CD4-positive, alpha-beta T cell treated with Interleukin-6 at 100 ng/mL for 8 hours (primary cell): ENCODE data around the gene PRELID3B.
"Not testable (repeated sequence)": the region's sequence is repeated elsewhere in the genome, so short reads cannot be mapped to it uniquely, and the experiment has no call there.

Experiments
- DNase-seq: peaks from one replicate; pipeline ENCODE4 v3.0.0-alpha.2; 2020; ENCODE audit warnings: mixed read lengths, low spot score

Gene PRELID3B

DNA sequence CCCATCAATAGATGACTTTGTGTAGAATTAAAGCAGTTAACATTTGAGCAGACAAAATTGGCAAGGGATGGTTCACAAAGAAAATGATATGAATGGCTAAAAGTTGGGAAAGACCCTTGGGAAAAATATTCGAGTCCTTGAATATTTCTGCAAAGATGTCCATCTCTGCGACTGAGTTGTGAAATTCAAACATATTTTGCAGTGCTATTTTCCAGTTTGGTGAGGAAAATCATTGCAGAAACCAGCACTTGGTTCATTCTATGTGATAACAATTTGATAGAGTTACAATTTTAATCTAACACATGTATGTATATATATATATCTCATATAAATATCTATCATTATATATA, 6.1 kb upstream of the PRELID3B start:
- no peak for DNase-seq

DNA sequence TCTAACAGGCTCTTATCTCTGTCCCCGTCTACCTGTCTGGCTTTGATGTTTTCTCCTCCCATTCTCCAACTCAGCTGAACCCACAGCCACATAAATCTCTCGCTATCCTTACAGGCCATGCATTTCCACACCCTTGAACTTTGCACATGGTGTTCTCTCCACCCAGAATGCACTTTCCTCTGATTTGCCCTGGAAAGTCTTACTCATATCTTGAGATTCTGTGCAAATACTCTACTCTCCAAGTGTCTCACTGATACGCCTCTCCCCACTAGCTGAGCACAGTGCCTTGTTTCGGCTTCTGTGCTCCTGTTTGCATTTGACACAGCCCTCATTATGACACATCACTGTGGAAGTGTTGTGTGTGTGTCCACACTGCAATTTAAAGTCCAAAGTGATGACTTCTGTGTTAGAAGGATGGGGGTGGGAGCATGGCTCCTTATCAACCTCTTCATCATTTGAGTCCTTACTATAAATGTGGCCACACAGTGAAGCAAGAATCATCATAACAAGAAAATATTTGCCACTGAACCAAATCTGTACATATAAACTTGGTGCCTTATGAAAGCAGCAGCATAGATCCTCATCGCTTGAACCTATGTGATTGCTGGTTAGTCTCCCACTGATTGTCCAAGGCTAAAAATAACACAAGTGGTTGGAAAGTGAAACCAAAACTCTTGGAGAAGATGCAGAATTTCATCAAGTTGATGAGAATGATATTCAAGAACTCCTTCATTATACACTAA, 5.5 kb upstream of the PRELID3B start:
- no peak for DNase-seq

DNA sequence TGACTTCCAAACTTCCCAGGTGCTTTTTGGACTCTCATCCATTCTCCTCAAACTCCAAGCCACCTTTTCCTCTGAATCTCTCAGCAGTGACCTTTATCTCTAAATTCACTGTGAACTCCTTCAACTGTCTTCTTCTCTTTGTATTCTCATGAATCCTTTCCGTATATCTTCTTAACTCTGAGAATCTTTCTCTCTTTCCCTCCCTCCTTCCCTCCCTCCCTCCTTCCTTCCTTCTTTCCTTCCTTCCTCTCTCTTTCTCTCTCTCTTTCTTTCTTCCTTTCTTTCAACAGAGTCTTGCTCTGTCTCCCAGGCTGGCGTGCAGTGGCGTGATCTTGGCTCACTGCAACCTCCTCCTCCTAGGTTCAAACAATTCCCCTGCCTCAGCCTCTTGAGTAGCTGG, 4.3 kb upstream of the PRELID3B start:
- no peak for DNase-seq

DNA sequence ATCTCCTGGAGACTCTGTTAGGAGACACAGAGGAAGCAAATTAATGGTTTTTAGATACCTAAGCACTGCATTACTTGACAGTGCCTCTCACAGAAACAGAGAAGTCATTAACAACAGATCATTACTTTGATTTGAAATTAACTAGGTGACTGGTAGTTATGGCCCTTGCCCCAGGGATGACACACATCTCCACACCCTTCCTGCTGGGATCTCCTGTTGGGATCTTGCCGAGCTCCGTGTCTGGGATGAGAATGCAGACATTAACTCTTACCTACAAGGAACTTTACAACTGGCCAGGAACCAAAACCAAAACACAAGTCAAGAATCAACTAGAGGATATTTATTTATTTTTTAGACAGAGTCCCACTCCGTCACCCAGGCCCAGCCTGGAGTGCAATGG, 2.2 kb upstream of the PRELID3B start:
- DNase-seq = no peak

DNA sequence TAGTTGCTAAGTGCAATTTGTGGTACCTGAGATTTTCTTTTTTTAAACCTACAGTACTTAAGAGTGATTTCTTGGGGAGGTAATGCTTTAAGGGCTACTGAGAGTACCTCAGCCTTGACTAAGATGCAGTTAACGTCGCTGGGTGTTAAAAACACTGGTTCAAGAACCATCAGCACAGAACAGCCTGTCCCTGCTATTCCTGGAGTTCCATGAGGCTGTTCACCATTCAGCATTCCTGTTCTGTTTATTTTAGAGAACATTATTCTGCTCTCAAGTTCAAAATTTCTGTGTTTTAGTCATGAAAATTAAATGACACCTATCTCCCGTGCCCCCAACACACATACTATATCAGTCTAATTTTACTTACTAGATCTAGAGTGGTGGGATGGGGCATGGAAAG, 1.7 kb upstream of the PRELID3B start:
- DNase-seq = no peak

DNA sequence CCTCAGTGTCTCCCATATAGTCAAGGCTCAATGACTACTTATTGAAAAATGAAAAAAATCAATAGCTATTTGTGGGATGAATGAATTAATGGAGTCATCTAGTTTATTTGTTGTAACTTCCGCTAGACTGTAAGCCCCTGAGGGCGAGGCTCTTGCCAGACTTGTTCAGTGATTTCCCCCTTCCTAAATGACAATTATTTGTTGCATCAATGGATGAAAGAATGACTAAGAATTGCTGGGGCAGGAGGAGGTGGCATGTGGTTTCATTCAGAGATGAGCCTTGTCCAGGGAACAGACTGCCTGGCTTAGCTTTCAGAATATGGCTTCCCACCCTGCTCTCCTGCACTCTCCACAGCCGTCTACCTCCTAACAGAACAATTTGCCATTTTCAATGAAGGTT, 1.1 kb upstream of the PRELID3B start:
- no peak for DNase-seq

DNA sequence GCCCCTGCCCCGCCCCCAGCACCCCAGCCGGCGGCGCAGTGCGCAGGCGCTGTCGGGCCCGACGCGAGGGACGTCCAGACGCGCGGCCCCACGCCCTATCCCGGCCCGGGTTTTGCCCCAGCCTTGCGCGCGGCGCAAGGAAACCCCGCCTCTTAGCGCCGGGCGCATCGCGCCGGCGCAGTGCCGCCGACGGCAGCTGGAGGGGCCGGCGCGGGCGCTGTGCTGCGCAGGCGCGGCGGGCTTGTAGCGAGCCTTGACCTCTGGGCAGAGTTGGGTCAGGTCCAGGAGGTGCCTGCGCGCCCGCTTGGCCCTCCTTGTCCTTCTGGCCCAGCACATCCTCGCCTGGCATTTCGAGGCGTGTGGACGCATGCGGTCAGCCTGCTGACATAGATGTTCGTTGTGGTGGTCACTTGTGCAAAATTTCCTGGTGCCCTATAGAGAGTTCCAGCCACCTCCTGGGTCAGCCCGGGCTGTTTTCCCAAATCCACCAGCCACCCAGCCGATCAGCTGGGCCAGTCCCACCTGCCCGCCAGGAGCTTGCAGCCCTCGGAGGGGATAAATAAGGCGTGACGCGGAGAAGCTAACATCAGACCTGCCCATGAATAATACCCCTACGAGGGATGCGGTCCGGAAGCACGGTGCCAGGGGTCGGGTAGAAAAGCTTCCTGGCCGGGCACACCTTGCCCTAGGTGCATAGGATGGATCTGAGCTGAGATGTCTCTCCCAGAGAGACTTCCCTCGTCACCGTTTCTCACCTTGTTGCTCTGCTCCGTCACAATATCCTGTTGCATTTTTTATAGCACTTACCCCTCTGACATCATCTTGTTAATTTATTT, 428 bp upstream of the PRELID3B start:
- DNase-seq = peak; percentile 95

DNA sequence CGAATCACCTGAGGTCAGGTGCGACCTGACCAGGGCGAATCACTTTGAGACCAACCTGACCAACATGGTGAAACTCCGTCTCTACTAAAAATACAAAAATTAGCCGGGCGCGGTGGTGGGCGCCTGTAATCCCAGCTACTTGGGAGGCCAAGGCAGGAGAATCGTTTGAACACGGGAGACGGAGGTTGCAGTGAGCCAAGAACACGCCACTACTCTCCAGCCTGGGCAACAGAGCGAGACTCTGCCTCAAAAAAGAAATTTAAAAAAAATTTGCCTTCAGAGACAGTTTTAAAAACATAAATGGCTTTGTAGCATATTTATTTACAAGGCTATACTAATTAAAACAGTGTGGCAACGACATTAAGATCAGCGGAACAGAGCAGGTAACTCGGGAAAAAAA, 1.1 kb downstream of the PRELID3B start:
- not testable (repeated sequence) for DNase-seq

DNA sequence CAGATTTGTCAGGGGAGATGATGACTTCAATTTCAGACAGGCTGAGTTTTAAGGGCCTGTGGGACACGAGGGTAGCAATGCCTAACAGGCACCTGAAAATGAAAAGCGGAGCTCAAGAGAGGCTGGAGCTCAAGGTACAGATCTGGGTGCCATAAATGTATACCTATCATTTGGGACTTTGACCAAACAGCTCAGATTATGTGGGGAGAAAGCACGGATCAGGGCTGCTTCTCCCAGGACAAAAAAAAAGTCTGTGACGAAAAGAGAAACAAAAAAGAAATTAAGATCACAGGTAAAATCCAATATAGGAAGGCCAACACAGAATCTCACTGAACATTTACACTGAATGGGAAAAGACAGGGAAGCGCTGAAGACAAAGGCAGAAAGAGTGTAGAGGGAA, 1.9 kb downstream of the PRELID3B start:
- DNase-seq = no peak

DNA sequence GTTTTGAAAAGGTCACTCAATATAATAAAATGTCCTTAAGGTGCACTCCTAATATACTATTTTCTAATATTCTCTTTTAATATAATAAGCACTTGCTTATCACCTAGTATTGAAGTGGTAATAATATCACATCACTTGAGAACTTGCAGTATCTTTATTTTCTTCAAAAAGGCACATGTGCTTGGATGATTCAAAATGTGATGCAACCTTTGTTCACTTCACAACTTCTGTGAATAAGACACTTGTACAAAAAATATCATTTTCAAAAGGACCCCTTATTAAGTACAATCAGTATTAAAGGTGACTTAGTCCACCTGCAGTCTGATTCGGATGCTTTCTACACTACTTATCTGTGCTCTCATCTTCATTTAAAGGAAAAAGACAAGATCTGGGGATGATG, 3.4 kb downstream of the PRELID3B start:
- DNase-seq = no peak

DNA sequence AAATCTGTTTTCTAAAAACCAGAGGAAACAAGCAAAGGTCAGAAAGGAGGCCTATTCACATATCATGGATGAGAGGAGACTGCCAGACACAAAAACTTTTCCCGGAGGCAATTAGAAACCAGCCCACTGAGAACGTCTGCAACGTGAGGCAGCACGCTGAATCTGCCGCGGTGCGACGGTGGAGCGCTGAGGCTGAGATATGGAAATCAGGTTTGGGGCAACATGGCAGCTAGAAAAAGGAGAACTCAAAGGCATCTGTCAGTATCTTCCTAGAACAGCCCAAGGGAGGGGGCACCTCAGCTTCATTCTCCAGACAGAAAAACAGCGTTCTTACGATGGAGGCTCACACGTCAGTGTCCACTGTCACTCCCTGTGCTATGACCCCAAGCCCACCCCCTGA, 5.2 kb downstream of the PRELID3B start:
- DNase-seq = no peak

DNA sequence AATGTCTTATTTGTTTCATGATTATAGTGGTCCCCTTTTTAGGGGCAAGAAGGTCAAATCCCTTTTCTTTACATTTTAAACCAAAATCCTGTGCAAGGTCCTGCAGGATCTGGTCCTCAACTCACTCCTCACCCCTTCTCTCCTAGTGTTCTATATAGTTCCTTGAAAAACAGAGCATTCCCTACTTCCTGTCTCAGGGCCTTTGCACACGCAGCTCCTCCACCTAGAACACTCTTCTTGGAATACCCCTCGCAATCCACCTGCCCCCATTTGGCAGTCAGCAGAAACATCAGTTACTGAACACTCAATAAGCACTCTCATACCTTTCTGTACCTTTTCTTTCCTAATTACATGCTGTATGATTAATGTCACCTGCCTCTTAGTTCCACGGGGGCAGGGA, 7.2 kb downstream of the PRELID3B start:
- no peak for DNase-seq

DNA sequence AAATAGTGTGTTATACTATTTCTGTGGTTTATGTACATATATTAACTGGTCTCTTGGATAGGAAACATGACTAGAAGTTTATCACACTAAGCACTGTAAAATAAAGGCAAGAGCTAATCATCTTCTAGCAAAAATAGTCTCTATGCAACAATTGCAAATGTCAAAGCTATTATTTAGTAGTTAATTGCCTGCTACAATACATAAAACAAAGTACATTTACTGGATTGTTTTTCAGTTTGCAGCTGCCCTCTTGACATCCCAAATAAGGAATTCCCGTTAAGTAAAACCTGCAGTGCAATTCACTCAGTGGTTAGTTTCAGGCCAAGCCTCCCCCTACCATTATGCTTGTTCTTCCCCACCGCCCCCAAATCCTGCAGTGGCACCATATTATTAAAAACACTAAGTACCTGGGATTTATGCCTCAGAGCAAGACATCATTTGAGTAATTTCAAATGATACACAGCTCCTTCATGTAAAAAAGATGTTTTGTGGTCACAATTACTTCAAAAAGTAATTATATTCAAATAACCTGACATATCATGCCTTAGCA, 8.9 kb downstream of the PRELID3B start:
- no peak for DNase-seq

DNA sequence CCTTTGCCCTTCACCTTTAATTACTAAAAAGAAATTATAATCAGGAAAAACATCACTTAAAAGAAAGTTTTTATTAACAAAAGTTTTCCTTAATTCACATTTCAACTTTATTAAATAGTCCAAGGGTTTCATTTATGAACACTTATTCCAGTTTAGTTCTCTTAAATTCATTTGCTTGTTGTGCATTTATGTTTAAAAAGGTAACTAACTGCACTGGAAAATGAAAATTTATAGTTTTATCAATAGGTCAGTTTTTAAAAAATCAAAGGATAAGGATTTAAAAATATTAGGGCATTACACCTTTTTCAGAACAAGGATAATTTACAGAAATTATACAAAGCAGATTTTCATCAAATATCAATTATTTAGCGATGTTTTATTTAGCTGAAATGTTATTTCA, 9.5 kb downstream of the PRELID3B start:
- DNase-seq = no peak

DNA sequence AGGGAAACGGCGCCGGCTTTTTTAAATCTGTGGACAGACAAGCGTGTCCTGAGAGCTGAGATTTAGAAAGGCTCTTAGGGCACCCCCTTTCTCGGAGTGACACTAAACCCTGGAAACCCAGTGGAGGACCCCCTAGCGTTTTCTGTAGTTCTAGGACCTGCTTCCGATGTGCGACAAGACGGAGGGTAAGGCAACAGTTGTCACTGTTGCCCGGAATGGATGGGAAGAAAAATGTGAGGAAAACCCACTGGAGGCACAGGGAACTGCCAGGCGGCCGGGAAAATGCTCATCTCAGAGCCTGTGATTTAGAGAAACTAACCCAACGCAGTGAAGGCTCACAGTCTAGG, 9.9 kb downstream of the PRELID3B start:
- no peak for DNase-seq

DNA sequence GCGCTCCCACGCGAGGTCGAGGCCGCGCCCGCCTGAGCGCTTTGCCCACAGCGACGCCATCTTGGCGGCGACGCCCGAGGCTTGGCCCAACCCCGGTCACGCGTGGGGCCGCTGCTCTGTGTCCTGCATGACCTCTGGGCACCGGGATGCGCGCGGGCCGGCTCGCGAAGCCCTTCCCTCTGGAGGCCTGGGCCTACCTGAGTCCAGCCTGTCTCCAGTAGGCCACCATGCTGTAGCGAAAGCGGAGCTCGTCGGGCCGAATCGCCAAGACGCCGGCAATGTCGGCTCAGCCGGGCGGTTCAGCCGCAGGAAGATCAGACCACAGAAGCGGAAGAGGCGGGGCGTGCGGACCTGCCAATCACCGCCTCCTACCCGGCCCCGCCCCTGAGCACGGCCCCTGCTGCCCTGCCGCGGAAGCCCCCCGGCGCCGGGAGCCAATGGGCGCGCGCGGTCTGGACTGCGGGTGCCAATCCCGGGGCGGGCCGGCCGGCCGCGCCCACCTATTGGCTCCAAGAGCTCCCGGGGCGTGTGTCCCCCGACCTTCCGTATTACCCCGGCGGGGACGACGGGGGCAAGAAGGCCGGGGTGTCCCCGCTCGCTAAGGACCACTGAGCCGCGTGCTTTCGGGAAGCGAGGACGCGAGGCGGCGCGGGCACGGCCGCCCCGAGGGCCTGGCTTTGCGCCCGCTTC, 10.4 kb downstream of the PRELID3B start, which contains the start of gene ATP5F1E:
TSS of gene ATP5F1E (minus strand) at position 313 of the 690 bp plus-strand sequence. CDS start at position 229, 84 bp downstream.
- DNase-seq = peak; percentile 97

DNA sequence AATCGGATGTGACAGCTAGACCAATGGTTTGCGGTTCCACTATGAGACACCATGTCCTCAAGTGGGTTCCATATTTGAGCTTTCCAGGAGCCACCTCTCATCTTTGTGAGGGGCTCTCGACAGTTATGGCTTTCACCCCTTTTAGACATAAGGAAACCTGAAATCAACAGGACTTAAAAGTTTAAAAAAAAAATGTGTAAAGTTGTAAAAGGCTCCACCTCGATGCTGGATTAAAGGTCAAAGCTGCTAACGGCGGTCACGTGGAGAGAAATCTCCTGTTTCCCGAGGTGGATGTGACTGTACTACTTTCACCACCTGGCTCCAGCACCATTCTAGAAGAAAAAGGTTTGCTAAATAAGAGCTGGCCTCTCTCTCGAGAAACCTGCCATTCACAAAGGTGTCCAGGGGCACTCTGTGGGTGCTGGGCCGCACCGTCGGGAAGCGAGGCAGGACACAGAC, 11.0 kb downstream of the PRELID3B start:
- no peak for DNase-seq

DNA sequence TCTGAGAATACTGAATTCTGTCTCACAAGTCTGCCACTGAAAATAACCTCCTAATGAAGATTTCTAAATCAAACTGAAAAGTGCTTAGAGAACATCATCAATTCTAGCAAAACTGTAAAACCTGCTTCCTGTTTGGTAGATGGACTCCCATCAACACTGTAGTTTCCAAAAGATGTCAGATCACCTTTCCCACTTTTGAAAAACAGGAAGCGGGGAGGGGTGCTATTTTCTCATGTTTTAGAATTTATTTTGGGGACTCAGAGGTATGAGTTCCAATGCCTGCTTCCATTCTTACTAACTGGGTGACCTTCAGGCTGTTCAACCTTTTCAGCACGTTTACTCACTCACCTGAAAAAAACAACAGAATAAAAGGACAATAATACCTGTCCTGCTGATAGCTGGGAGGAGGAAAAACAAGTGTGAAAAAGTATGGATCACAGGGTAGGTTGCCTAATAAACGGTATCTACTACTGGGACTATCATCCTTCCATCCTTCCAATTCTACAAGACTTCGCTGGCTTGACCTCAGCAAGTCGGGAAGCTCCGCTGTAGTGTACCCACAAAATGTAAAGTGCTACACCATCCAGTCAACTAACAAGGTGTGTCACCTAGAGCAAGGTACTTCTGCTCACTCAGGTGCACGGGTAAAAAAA, 11.5 kb downstream of the PRELID3B start:
- no peak for DNase-seq

DNA sequence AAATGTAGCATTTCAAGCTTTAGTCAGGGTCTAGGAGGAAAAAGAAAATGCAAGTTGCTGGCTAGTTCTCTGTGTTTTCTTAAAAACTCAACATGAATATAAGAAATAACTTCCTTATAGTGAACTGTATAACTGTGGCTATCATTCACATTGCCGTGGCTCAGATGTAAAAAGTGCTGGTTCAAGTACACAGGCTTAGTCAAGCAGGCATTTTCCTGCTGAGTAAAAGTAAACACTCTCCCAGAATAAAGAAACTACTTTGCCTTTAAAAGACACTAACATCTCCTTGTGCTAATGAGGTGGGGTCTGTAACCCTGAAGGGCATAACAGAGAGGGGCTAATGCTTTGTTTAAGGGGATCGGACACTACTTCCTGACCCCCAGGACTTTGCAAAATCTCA, 13.8 kb downstream of the PRELID3B start:
- no peak for DNase-seq

DNA sequence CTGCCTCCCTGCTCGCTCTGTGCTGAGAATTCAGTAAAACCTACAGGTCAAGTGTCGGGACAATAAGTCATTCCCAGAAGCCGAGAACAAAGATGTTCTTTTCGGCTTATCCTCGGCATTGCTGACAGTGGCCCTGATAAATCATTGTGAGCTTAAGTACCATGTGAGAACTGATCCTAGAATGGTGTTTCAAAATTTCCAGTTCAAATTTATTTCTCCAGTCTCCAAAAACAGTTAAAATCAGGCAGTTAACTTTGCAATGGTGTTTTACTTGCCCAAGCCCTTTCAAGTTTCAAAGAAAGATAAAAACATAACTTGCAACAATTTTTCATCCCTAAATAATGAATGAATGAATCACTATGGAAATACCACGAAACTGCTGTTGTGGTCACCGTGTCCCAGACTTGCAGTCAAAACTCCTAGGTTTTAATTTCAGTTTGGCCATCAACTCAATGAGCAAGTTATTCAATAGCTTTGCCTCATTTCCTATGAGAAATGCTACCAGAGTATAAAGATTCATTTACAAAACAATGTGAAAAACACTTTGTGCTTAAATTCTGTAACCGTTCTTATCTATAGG, 14.8 kb downstream of the PRELID3B start:
- DNase-seq = no peak

DNA sequence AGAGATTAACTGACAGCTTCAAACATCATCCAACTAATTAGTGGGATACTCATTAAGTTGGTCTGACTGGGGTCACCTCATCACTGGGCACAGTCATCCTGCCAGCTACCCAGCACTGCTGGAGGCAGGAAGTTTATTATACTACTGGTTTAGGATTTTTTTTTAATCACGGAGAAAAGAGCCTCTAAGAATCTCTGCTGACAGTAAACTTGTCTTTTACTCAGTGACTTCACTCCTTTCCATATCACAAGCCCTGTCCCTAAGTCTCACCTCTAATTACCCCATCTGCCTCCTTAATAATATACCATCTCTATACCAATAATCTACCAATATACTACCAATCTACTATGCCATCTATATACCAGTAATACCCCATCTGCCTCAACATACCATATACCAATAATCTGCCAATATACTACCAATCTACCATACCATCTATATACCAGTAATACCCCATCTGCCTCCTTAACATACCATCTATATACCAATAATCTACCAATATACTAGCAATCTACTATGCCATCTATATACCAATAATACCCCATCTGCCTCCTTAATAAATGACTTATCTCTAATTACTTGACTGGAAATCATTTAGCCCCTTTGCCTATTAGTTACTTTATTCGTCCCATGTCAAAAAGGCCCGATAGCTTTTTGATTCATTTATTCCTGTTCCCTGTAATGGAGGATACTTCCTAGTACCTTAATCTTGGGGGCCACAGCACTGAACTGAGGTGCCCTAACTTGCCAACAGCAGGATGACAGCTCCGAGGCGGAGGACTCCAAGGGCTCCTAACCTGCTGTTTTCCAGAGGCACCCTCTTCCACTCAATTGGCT, 15.5 kb downstream of the PRELID3B start:
- no peak for DNase-seq
